Fibroblast of lung (primary cell): ENCODE results near the gene NRP1.

Experiments
- CTCF ChIP-seq, 2 donors: IDR thresholded peaks in 1 of 2; conservative IDR thresholded peaks in 1 of 2; 1 replicate in 1 of 2; 2 replicates in 1 of 2; pipeline ENCODE4 v1.5.1; 2011 to 2012; ENCODE audit warnings: low read length in 2 of 2, control low read depth in 1 of 2, inconsistent platforms in 1 of 2, low read depth in 1 of 2, mild to moderate bottlenecking in 1 of 2
- EZH2 ChIP-seq: IDR thresholded peaks from 2 replicates; pipeline ENCODE4 v1.5.1; 2012; ENCODE audit warnings: low read length, control low read depth, mild to moderate bottlenecking; ENCODE audit errors: missing control alignments

- TF ChIP-seq CTCF (conservative IDR thresholded peaks at IDR 0.05 in 1 of 2, IDR thresholded peaks at IDR 0.05 in 1 of 2; ENCODE audit: low read depth in 1 of 2, low read length in 2 of 2) (no peak), EZH2 (no peak)
Measured at GRCh38 chr10:33179067-33179466, 155.4 kb downstream of the NRP1 start.
